Cardiac fibroblast (primary cell): ENCODE results near the gene CSRNP3.
A peak's percentile ranks its signal among the peaks of the same experiment; 100 is the strongest.

Experiments
- DNase-seq, 2 donors: peaks; one replicate each; pipeline versions ENCODE4 v3.0.0 to v3.0.0-alpha.2; 2010; ENCODE audit warnings: low read depth in 2 of 2
- H3K4me3 ChIP-seq, 2 donors: replicated peaks in 1 of 2; 1 replicate in 1 of 2; 2 replicates in 1 of 2; pipeline ENCODE4 v1.5.1; 2011; ENCODE audit warnings: low read depth in 2 of 2, low read length in 2 of 2, mild to moderate bottlenecking in 2 of 2, moderate library complexity in 1 of 2
- TF ChIP-seq, protein P1 (sequence below): IDR thresholded peaks from one replicate; pipeline ENCODE4 v1.5.1; 2011; ENCODE audit warnings: low read depth, mild to moderate bottlenecking, low read length, inconsistent platforms

CSRNP3 gene

GRCh38 chr2:165467921-165468320 is 1.6 kb upstream of the CSRNP3 start:
- H3K4me3 ChIP-seq: no peak overlapping the region
- TF ChIP-seq, protein P1, sequence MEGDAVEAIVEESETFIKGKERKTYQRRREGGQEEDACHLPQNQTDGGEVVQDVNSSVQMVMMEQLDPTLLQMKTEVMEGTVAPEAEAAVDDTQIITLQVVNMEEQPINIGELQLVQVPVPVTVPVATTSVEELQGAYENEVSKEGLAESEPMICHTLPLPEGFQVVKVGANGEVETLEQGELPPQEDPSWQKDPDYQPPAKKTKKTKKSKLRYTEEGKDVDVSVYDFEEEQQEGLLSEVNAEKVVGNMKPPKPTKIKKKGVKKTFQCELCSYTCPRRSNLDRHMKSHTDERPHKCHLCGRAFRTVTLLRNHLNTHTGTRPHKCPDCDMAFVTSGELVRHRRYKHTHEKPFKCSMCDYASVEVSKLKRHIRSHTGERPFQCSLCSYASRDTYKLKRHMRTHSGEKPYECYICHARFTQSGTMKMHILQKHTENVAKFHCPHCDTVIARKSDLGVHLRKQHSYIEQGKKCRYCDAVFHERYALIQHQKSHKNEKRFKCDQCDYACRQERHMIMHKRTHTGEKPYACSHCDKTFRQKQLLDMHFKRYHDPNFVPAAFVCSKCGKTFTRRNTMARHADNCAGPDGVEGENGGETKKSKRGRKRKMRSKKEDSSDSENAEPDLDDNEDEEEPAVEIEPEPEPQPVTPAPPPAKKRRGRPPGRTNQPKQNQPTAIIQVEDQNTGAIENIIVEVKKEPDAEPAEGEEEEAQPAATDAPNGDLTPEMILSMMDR: no peak
- DNase-seq: no peak

DNA sequence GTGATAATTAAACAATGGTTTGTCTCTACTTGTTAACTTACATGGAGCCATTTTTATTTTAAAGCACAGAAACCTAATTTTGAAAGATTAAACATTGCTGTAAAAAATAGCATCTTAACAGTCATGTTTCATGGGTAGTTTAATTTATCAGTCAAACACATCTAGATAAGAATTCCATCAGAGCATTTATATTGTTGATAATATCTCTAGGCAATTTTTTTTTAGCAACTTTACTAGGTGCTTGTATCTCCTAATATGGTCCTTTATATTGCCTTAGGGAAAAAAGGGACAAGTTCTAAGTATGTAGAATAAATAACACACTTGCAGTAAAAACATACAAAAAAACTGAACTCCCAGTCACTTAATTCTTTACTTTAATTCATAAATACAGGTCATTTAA is 863 bp downstream of the CSRNP3 start:
- no peak for DNase-seq
- peak overlapping the region; percentile 50 to 59 for H3K4me3 ChIP-seq
- TF ChIP-seq, protein P1: no peak

DNA sequence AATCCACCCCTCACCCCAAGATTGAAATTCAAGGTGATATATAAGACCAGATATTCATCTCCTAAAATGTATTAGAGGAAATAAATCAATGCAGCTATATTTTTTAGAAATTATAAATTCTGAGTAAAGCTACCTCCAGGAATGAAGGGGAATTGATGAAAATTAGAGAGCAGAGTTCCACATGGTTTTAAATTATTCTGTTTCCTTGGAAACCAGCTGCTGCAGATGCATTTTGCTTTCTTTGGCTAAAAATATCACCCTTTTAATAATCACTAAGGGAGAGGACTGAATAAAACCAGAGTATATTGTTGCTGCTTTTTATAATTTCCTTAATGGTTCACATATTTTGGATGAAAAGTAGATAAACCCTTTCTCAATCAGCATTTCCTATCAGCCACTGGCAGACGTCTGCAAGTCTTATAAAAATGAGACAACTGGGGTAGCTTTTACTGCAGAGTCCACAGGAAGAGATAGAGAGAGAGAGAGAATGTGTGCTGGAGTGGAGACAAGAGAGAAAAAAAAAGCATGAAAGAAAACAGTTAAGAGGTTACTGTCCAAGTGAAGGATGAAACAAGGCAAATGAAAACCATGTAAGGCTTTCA is 2.0 kb downstream of the CSRNP3 start:
- peak in 1 of 2 donors; percentile 56 for DNase-seq
- TF ChIP-seq, protein P1: no peak
- H3K4me3 ChIP-seq: no peak overlapping the region

DNA sequence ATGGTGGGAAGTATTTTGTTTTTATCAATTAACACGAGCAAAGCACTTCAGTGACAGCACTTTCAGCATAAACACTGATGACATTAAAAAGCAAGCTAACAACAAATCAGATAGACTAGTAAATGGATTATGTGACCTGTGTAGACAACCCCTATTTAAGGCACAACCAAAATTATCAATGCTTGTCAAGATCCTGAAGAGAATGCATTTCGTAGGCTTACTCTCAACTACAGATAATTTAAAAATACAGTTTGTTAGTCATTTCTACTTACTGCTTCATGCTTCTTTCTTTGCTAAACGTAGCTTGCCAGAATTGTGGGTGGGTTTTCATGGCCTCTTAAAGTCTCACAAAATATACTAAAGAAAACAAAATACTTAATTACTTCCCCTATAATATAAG is 3.4 kb downstream of the CSRNP3 start:
- TF ChIP-seq, protein P1: no peak
- DNase-seq: no peak
- H3K4me3 ChIP-seq: no peak overlapping the region

- TF ChIP-seq, protein P1: no peak
- H3K4me3 ChIP-seq: no peak overlapping the region
- DNase-seq: no peak
Observed at GRCh38 chr2:165474619-165475276, 5.2 kb downstream of the CSRNP3 start.

DNA sequence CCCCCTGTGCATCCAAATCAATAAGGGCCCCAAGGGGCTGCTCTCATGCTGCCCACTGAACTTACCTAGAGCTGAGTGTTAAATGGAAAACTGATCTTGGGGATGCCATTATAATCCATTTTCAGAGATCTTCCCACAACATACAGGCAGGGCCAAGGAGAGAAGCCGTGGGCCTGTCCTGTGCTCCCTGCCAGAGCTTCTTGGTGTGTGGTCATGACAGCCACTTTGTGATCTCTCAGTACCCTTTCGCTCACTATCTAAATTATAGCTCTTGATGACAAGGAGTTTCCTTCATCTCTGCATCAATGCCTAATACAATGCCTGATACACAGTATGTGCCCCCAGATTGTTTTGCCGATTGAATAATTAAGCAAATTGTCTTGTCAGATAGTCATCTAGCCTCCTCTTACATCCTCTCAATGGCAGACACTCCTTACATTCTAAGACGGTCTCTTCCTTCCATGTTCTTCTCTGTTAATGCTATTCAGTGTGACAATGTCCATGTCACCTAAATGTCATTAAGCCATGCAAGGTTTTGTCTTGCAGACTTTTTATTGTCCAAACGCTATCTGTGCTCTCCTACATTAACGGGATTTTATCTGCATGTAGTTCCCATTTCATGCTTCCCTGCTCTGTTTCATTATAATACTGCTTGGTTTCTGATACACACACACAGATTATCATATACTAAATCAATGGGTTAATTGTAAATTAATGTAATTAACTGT is 5.9 kb downstream of the CSRNP3 start:
- DNase-seq: no peak

More for the DNA sequence above, 5.9 kb downstream of the CSRNP3 start:
- H3K4me3 ChIP-seq: no peak overlapping the region
- TF ChIP-seq, protein P1: no peak
